HG02885 (cell line): ENCODE results near the gene TBK1.
"Not testable (repeated sequence)": the region's sequence is repeated elsewhere in the genome, so short reads cannot be mapped to it uniquely, and the experiment has no call there.

Experiments used
- ATAC-seq: cut with Tn5 transposase; IDR thresholded peaks from one replicate; pipeline ENCODE4 v1.9.1; 2021; ENCODE audit warnings: mild to moderate bottlenecking; ENCODE audit not compliant: unreplicated experiment, poor library complexity

The TBK1 gene

GRCh38 chr12:64534672-64535199 is 82.8 kb downstream of the TBK1 start:
- no peak for ATAC-seq

- ATAC-seq, result no peak
These were observed 86.2 kb downstream of the TBK1 start for GRCh38 chr12:64538121-64538520.

DNA sequence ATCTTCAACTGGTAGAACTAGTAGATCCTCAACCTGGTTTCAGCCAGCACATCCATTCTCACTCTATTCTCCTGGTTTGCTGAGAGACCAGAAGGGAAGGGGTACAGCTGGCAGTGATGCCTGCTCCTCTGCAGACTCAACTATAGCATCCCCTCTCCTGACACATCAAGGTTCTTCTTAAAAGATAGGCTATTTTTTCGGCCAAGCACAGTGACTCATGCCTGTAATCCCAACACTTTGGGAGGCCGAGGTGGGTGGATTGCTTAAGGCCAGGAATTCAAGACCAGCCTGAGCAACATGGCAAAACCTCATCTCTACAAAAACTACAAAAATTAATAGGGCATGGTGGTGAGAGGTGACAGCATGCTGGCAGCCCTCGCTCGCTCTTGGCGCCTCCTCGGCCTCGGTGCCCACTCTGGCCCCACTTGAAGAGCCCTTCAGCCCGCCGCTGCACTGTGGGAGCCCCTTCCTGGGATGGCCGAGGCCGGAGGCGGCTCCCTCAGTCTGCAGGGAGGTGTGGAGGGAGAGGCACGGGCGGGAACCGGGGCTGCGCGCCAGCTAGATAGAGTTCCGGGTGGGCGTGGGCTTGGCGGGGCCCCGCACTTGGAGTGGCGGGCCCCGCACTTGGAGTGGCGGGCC is 90.6 kb downstream of the TBK1 start:
- ATAC-seq, result not testable (repeated sequence)

DNA sequence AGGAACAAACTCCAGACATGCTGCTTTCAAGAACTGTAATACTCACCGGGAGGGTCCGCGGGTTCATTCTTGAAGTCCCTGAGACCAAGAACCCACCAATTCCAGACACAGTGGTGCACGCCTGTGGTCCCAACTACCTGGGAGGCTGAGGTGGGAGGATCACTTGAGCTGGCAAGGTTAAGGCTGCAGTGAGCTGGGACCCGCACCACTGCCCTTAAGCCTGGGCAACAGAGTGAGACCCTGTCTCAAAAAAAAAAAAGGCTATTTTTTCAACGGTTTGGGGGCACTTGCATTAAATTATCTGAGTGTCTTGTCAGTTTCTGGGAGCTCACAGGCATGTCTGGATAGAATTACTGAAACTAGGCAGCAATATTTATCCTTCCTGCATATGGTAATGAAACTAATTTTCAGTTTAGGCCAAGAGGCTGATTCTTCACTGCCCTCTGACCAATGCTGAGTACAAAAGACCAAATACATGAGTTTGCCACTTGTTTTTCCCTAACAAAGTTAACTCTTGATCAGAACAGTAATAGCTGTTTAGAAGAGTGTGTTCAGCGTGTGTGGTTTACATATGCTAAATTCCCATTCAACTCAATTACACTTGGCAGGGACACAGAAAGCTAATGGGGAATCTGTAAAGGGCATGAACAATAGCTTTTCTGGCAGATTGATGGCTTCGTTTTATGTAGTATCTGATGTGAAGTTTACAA is 92.6 kb downstream of the TBK1 start:
- ATAC-seq, result no peak

DNA sequence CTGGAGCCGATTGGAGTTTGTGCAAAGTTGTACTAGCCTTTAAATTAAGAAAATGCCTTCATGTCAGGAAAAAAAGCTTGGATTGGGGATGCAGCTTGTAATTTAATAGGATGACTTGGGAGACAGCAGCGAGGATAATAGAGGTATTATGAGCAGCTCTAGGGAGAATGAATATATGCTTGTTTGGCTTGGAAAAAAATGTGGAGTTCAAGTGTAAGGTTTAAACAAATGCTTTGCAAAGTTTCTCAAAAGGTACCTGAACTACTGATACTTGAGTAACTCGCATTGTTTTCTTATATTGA is 93.1 kb downstream of the TBK1 start:
- ATAC-seq, result no peak

- ATAC-seq, result no peak
These were observed 97.2 kb downstream of the TBK1 start for GRCh38 chr12:64549108-64549507.

DNA sequence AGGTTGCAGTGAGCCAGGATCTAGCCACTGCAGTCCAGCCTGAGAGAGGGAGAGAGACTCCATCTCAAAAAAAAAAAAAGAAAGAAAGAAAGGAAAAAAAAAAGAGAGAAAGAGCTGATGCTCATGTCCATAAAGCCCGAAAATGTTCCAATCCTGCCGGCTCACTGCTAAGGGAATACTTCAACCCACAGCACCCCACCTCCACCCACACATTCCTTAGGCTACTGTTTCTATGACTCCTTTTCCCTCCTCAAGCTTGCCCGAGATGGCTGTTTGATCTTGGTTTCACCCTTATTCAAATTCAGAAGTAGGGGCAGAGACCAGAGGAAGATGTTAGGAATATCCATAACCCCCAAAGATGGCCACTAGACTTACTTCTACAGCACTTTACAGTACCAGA is 98.8 kb downstream of the TBK1 start:
- no peak for ATAC-seq

DNA sequence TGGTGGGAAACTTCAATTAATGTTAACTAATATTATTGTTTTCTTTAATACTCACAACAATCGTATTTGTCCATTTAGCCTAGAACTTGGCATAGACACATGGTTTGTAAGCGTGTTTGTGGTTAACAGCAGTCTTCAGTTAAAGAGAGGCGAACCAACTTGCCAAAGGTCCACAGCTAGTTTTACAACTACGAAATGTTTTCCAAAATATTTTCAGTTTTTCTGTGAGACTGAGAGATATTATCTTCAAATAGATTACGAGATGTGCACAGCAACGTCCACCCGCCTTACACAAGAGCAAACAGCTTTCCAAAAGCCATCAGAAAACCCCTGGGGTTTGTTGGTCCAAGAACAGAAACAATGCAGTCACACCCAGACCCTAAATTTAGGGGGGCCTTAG is 99.8 kb downstream of the TBK1 start:
- ATAC-seq, result no peak
